ENCODE data around the gene MYO18B.

Gene MYO18B

DNA sequence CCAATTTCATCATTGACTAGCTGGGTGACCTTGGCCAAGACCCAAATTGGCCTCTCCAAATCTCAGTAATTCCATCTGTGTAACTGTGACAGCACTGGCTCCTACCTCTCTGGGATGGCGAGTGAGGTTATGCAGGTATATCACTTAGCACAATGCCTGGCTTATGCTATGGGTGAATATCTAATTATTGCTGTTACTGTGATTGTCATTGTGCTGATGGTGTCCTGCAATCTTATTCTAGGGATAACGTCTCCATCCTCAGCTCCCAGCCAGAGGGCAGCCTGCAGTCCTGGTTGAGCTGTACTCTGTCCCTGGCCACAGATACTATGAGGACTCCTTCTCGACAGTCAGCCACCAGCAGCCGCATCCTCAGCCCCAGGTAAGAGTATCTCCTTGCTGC is 262.5 kb downstream of the MYO18B start:
- DNase-seq: no peak

DNA sequence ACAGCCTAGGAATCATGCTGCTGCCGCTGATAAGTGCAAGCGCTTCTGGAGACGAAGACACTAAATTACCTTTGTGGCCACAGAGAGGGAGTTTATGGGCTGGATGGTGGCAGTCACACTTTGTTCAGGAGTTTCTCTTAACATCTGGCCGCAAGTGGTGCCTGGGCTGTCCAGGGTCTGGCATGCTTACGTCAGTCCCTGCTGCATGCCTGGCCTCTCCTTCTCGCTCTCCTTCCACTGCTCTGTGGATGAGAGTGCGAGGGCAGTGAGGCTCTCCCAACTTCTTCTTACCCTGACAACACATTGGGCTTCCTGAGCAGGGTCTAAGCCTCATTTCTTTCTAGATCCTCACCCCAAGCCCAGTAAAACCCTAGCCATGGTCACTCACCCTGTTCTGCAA is 266.6 kb downstream of the MYO18B start:
- DNase-seq: no peak

DNA sequence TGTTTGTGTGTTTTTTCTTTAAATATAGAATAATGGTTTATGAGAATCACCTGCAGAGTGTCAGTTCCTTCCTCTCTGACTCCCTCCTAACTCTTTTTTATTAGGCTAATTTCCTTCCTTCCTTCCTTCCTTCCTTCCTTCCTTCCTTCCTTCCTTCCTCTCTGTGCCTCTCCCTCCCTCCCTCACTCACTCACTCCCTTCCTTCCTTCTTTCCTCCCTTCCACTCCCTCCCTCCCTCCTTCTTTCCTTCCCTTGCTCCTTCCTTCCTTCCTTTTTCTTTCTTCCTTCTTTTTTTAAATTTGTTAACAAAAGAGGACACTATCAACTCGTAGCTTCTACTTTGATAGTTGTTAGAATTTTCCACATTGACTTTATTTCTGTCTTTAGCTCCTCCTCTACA is 274.9 kb downstream of the MYO18B start:
- no peak for DNase-seq

DNA sequence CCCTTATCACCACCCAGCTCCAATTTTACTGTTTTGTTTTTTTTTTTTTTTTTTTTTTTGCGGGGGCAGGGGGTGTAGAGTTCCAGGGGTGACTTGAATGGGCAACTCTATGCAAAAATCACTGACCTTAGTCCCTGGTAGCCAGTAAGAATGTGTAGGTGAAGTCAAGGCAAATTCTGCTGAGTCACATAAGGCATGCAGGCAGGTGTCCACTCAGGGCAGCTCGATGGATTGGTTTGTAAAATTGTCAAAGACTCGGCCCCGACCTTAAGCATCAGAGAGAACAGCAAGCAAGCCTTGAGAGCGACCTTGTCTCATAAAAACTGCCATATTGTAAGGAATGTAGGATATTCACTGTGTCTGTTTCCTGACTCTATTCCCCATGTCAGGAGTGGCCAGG is 275.9 kb downstream of the MYO18B start:
- DNase-seq: no peak

DNA sequence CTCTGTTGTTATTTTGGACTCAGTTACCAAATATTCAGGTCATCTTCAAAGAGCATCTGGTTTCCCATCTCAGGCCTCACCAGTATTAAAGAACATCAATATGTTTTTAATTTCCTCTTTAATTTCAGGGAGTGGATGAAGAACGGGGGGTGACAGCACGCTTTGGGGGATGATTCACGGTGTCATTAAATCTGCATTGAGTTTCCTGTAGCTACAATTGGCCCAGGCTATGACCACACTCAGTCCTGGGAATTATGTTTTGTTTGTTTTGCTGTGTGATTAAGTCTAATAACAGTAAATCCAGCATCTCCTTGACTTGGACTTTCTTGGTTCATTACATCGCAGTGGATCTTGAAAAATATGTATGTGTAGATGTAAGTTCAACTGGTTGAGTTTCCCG is 277.6 kb downstream of the MYO18B start:
- DNase-seq: no peak

DNA sequence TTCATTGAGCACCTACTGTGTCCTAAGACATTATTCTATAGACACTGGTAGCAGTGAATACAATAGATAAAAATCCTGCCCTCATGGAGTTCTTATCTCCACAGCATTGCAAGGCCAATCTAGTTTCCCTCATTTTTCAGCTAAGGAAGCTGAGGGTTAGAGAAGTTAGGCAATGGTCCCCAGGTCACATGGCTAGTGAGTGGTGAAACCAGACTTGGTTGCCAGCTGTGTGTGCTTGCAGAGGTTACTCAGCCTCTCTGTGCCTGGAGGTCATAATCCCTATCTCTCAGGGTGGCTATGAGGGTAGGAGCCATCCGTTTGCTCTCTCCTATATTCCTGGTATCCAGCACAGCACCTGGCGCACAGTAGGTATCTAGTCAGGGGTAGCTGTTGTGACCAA is 279.5 kb downstream of the MYO18B start:
- DNase-seq: no peak

DNA sequence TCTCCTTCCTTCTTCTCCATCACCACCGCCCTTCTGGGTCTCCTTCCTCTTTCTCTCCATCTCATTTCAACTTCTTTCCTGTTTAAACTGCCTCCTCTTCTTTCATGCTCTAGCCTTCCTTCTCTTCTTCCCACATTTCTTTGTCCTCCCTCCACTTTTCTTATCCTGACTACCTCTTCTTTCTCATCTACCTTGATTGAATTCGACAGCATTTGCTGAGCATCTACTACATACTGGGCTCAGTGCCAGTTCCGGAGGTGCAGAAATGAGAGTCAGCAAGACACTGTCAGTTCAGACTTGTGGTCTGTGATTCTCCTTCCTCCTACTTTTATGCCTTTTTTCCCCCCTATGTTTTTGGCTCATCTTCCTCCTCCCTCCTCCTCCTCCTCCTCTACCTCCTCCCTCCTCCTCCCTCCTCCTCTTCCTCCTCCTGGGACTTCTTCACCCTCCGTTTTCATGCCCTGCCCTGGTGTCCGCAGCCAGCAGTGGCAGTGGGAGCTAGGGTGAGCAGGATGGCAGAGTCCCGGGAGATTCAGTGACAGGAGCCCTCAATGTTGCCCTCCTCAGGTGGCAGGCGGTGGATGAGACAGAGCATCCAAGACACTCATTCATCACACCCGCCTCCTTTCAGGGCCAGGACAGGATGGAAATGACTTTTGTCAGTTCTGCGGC is 281.3 kb downstream of the MYO18B start:
- no peak for DNase-seq

DNA sequence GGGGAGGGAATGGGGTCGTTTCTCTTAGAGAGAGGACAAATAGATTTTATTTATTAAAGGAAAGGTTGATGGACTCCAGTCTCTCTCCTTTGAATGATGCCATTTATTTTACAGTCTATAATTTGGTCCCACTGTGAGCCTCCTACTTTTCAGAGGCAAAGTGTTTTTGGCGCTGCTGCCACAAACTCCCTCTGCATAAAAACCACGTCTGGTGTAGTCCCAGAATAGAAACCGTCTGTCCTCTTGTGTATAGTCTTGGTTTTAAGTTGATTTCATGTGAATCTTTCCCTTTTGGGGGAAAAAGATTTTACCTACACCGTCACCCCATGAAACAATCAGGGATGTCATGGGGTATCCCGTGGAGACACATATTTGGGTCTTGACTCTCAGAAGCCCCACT is 283.6 kb downstream of the MYO18B start:
- DNase-seq: no peak

DNA sequence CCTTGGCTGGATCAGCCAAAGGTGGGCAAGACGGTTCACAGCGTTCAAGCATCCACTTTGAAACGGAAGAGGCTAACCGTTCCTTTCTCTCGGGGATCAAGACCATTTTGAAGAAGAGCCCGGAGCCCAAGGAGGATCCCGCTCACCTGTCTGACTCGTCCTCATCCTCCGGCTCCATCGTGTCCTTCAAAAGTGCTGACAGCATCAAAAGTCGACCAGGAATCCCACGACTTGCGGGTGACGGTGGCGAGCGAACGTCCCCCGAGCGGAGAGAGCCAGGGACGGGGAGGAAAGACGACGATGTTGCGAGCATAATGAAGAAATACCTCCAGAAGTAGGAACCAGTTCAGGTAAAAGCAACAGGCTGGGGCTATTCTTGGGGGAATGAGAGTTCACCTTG is 285.4 kb downstream of the MYO18B start:
- DNase-seq: no peak

DNA sequence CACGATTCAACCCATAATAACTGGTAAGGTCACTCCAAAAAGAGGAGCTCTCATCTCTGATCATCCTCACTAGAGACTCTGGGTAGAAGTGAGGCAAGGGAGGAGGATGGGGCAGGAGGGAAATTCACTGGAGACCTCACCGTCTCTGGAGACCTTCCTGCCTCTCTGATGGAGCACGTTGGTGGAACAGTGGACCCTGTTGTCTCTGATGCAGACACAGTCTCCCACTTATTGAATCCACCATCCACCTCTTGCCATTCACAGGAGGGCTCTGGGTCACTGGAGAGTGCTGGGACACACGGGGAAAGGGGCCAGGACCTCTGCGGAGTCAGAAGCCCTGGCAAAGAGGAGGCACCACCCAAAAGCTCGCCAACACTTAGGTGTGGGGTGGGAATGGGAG is 289.7 kb downstream of the MYO18B start:
- DNase-seq: no peak

DNA sequence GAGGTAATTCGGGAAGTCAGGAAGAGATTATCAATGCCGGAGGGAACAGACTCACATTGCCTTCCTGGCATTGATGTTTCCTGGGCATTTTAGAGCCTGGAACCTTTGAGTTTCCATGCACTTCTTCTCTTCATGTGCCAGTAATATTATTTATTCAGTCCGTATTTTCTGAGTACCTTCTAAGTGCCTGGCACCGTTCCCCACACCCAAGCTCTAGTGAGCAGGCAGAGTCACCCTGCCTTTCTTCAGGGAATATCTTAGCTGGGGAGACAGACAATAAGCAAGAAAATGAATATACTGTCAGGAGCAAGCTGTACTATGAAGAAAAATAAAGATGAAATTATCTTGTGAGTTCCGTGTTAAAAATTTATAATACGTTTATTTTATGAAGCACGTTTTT is 291.1 kb downstream of the MYO18B start:
- DNase-seq: no peak

DNA sequence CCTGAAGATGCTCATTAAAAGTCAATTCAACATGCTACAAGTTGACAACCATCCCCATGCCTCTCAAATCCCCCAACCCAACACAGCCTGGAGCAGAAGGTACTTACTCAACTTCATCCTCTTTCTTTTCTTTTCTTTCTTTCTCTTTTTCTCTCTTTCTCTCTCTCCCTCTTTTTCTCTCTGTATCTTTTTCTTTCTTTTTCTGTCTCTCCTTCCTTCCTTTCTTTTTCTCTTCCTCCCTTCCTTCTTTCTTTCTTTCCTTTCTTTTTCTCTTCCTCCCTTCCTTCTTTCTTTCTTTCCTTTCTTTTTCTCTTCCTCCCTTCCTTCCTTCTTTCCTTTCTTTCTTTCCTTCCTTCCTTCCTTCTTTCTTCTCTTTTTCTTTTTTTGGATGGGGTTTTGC is 291.6 kb downstream of the MYO18B start:
- no peak for DNase-seq

DNA sequence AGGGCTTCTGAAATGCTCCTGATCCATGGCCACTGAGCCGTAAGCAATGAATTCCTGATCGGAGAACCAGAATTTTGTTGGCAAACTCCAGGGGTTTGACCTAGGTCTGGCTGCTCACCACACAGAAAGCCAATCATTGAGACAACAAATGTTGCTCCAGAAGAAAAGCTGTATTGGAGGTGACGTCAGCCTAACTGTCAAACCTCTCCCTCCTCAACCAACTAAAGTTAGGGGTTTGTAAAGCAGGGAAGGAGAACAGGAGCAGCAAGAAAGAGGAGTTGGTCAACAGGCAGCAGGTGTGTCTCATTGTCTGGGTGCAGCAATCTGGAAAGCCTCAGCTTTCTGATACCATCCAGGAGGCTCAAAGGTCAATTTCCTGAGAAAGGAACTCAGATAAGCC is 293.5 kb downstream of the MYO18B start:
- DNase-seq: no peak

DNA sequence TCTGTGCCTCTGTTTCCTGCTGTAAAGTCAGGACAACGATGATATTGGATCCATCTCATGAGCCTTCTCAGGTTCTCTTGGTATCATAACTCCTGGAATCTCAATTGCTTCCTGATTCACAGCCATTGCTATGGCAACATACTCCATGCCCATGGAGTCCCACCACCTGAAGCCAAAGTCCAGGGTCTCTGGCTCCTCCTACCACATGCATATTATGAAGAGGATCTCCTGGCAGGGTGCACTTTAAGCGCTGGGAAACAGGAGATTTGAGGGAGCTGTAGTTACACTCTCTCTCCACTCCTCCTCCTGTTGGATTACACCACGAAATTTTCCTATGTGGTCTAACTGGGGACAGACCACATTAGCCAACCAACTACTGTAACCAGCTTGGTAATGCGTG is 296.4 kb downstream of the MYO18B start:
- DNase-seq: no peak

DNA sequence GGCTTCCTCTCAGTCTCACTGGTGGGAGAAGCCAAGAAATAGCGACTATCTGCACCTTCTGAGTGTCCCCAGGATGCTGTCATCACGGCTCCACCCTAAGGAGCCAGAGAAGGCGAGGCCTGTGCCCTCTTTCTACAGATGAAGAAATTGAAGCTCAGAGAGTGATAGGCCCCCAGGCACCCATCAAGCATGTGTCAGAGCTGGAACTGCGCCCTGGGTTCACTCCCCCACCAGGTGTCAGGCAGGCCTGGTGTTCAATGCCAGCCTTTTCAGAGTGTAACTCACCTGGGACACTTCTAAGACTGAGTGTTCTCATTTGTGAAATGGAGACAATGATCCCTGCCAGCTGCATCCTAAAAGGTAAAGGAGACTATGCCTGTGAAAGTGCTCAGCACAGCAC is 299.9 kb downstream of the MYO18B start:
- DNase-seq: no peak

DNA sequence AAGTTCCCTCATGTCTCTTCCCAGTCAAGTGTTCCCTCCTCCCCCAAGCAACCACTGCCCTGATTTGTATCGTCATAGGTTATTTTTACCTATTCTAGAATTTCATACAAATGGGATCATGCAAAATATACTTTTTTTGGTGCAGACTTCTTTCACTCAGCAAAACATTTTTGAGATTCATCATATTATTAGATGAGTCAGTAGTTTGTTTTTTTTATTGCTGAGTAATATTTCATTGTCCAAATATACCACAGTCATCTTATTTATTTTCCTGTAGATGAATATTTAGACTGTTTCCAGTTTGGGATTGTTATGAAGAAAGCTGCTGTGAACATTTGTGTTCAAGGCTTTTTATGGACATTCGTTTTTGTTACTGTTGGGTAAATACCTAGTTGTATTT is 301.0 kb downstream of the MYO18B start:
- DNase-seq: no peak

DNA sequence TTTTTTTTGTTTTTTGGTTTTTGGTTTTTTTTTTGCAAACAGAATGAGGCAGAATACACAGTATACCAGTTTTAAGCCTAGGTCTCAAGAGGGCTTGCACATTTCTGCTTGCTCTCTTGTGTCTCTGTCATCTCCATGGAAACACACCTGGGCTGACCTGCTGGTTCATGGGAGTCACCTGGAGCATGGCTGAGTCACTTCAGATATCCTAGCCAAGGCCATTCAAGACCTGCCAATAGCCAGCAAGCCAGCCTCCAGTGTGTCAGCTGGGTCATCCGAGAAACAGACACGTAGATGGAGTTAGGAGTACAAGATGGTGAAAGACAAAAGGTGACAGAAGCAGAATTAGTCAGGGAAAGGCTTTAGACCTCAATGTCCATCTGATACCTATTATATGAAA is 303.1 kb downstream of the MYO18B start:
- DNase-seq: no peak

DNA sequence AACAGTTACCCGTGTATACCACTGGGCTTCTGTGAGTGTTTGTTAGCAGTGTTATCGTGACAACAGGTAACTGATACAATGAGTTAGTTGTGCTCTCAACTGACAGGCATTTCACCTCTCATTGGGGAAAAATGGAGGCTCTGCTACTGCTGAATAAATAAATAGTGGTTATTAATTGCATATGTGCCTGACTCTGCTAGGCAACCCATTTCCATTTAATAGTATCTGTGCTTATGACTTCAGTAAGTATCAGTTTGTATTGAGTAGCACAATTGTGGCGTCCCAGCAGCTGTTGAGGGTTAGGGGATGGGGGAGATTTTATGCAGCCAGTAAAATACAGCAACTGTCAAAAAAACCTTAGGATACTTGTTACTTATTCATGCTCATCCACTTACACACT is 303.9 kb downstream of the MYO18B start:
- DNase-seq: no peak

DNA sequence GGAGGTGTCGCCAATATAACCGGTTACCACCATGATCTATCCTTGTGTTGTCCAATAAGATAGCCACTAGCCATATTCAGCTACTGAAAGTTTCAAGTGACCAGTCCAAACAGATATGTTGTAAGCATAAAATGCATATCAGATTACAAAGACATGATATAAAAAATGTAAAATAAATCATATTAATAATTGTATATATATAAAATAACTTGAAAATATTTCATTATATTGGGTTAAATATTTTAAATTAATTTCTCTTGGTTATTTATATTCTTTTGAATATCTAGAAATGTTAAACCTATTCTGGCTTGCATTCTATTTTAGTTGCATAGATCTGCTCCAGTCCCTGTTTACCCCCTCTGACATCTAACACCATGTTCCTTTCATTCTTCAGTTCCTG is 305.5 kb downstream of the MYO18B start:
- no peak for DNase-seq

DNA sequence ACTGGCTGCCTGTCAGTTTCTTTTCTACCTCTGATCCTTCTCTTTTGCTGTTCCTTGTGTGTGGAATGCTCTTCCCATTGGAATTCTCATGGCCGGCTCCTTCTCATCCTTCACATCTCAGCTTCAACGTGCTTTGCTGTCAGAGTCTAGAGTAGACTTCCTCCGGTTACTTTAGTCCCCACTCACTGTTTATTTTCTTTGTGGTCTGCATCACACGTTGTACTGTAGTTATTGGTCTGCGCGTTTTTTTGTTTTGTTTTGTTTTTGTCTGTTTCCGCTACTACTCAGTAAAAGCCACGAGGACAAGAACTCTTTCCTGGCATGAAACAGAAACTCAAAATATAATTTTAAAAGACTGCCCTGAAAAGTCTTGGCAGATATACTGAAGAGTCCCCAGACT is 305.9 kb downstream of the MYO18B start:
- no peak for DNase-seq

DNA sequence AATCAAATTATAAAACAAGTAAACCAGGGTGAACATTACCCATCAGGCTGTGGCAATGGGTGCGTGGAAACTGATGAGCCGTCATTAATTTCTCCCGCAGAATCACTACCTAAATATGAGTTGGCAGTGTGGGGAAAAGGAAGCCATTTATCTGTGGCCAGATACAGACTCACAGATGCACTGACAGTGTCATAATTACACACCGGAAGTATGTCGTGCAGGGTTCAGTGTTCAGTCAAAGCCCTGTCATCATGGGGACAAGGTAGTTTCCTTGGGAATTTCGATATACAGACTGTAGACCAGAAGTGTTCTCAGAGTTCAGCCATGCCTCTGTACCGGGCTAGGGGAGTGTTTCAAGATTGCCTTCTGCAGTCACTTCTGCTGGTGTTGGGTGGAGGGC is 308.1 kb downstream of the MYO18B start:
- no peak for DNase-seq

DNA sequence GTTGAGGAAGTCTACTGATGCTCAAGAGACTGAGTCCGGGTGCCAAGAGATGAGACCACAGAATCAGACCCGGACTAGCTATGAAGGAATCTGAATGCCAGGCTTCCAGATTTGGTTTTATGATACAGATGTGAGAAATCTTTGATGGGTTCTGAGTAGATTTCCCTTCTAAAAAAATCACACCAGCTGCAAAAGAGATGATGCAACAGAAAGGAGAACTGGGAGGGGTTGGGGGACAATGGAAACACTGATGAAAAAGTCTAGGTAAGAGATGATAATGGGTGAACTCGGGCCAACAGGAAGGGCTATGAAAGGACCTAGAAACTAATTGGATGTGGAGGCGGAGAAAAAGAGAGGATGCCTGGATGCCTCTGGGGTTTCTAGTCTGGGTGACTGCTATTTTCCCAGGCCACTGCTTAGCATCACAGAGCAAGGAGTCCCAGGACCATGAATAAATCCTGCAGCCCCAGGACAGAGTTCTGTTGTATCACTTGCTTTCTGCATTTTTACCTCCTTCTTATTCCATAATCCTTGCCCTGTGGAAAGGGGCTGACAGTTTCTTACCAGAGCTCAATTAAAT is 311.8 kb downstream of the MYO18B start:
- DNase-seq: no peak

DNA sequence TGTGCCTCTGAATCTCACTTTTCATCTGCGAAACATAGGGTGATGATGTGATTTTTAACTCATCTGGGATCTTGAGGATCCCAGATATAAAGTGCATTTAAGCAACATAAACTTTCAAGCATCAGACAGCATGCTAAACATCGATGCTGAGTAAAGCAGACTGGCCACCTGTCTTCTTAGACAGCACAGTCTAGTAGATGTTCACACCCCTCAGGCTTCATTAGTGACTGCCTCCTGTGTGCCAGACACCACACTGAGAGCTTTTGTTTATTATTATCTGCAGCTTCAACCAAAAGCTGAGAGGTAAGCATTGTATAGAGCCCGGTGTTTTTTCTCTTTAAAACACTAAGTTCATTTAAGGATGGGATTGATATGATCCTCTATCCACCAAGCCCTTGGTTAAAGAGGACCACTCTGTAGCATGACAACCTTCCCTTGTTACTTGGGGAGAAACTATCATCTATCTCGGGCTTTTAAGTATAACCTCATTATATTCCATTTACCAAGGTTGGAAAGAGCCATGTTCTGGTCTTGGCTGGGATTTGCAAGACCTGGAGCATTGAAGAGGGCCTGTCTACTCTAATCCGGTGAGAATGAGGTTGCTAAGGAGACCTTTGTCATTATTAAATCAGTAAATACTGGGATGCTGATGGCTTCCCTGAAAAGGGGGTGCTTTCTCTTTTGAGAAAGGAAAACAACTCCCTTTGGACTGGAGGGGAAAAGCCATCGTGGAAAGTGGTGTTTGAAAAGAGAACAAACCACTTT is 313.0 kb downstream of the MYO18B start:
- DNase-seq: no peak

DNA sequence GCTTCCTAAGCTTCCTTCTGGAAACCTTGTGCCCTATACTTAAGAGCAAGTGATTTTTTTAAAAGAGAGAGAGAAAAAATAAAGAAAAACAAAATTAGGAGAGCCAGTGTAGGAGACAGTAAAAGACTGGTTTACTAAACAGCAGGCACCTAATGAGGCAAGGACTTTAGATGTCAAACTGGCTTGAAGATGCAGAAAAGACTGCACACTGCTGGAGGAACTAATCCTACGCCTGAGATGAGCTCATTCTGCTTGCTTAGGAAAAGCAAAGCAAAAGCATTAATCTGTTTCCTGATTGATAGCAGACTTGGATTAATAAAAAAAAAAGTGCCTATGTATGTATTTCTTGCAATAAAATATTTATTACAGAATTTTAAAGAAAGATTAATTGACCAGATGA is 313.7 kb downstream of the MYO18B start:
- no peak for DNase-seq

Measured in cortex of kidney (tissue), 1 donor.